Psoas muscle (tissue), 8 donors: ENCODE measurements around the gene RFC2. TPM values are rescaled to one million over a fixed set of nuclear protein-coding genes. Genes with fewer than 3 reads are reported as not detected.
"Not testable (repeated sequence)": the region's sequence is repeated elsewhere in the genome, so short reads cannot be mapped to it uniquely, and the experiment has no call there.

Experiments
- ATAC-seq, 4 donors: fragments of 200-7000 bp; cut with Tn5 transposase; one replicate each; pipeline ENCODE4 v1.9.1; 2020; ENCODE audit warnings: moderate library complexity in 3 of 4, mild to moderate bottlenecking in 2 of 4
- DNase-seq, 2 donors: peaks; one replicate each; pipeline ENCODE4 v3.0.0-alpha.2; 2020
- H3K27ac ChIP-seq: fragments of 200-600 bp; one replicate; pipeline ENCODE4 v1.8.0; 2022
- H3K27me3 ChIP-seq, 3 donors: fragments of 200-600 bp in 1 of 3; one replicate each; pipeline versions ENCODE4 v1.6.1 to v1.8.0; 2013 to 2022; ENCODE audit warnings: low read length in 2 of 3, mild to moderate bottlenecking in 2 of 3, moderate library complexity in 1 of 3; ENCODE audit not compliant: insufficient read depth in 3 of 3
- H3K36me3 ChIP-seq, 2 donors: fragments of 200-600 bp in 1 of 2; one replicate each; pipeline versions ENCODE4 v1.6.1 to v1.8.0; 2013 to 2022; ENCODE audit warnings: low read depth in 1 of 2, mild to moderate bottlenecking in 1 of 2, moderate library complexity in 1 of 2; ENCODE audit not compliant: insufficient read depth in 1 of 2
- H3K4me1 ChIP-seq: fragments of 200-600 bp; one replicate; pipeline ENCODE4 v1.8.0; 2022
- H3K4me3 ChIP-seq: fragments of 200-600 bp; one replicate; pipeline ENCODE4 v1.8.0; 2022; ENCODE audit warnings: mild to moderate bottlenecking
- H3K9me3 ChIP-seq: fragments of 200-600 bp; one replicate; pipeline ENCODE4 v1.8.0; 2022
- WGBS, 3 donors: extraction: QIAGEN DNeasy Blood & Tissue Kit; methylation state at CpG; one replicate each; pipeline versions ENCODE4 v1.1.6 to v1.1.7; 2013; 5-methylcytosine and 5-hydroxymethylcytosine counted together
- intact Hi-C, 2 donors: fragments of 100-400 bp; cut with DNase I; formaldehyde crosslinking; loops; one replicate each; pipeline versions ENCODE4 v1.11.0 to v1.14.2; 2022
- polyA plus RNA-seq, 3 donors: library from polyadenylated mRNA; stranded (reverse); fragments of 200-250 nt; gene quantifications; one replicate each; pipeline ENCODE4 v1.2.3, GENCODE V29; 2013
- total RNA-seq, 4 donors: library from RNA; stranded (reverse); fragmentation: NEBNext Ultra II Directional in 2 of 4; extraction: Animal tissue kit (Norgen Biotek cat#: 25700) in 2 of 4; gene quantifications; one replicate each; pipeline versions ENCODE4 v1.2.1 to v1.2.4, GENCODE V29; 2021 to 2023
- TF ChIP-seq, protein P1 (sequence below): fragments of 200-600 bp; IDR thresholded peaks from one replicate; pipeline ENCODE4 v1.8.0; 2022; ENCODE audit warnings: antibody characterized with exemption
- donor health status: healthy with polysubstance abuse.
- donor health status: DM: no; HTN: no; CAD: no; lungs with moderate emphysema.
- donor health status: Bipolar disorder and iron deficiency.
- donor health status: healthy.
- donor health status: DM: yes; HTN: yes; CAD: no.
- donor health status: DM: no; HTN: no; CAD: no.
- donor health status: DM: no; HTN: no; CAD: no.
- donor health status: DM: yes; HTN: yes; CAD: no.

RFC2 gene
- total and polyA plus RNA-seq, 7 donors = 13.7 to 25.8 (median 19.8) TPM

DNA sequence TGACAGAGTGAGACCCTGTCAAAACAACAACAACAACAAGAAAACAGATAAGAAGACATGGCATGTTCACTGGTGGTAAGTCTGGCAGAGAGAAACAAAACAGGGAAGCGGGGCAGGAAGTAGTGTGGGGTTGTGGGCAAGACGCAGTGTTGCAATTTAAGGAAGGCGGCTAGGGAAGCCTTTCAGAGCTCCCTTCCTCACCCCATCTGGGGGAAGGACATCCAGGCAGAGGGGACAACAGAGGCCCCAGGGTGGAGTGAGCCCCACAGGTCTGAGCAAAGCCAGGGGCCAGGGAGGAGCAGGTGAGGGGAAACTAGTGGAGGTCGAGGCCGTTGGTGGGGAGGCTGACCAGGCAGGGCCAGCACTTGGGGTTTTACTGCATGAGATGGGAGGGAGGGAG lies 27.6 kb downstream of the RFC2 start:
- no peaks in the 10 kb centered on the region for H3K4me1 ChIP-seq
- no peaks in the 10 kb centered on the region for H3K9me3 ChIP-seq
- DNase-seq = no peak
- no peaks in the 10 kb centered on the region for H3K27me3 ChIP-seq
- no peak overlapping the region for H3K4me3 ChIP-seq
- H3K36me3 ChIP-seq = peaks cover 0 to 36% of the 10 kb centered on the region in 2 donors
- no peak overlapping the region for H3K27ac ChIP-seq
- TF ChIP-seq, protein P1, sequence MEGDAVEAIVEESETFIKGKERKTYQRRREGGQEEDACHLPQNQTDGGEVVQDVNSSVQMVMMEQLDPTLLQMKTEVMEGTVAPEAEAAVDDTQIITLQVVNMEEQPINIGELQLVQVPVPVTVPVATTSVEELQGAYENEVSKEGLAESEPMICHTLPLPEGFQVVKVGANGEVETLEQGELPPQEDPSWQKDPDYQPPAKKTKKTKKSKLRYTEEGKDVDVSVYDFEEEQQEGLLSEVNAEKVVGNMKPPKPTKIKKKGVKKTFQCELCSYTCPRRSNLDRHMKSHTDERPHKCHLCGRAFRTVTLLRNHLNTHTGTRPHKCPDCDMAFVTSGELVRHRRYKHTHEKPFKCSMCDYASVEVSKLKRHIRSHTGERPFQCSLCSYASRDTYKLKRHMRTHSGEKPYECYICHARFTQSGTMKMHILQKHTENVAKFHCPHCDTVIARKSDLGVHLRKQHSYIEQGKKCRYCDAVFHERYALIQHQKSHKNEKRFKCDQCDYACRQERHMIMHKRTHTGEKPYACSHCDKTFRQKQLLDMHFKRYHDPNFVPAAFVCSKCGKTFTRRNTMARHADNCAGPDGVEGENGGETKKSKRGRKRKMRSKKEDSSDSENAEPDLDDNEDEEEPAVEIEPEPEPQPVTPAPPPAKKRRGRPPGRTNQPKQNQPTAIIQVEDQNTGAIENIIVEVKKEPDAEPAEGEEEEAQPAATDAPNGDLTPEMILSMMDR = no peak
- intact Hi-C loops = no loop called here
- no peak for ATAC-seq
- WGBS, 3 donors = 86 to 89% (median 89%) methylated on average over 5 of the region's 5 CpGs

DNA sequence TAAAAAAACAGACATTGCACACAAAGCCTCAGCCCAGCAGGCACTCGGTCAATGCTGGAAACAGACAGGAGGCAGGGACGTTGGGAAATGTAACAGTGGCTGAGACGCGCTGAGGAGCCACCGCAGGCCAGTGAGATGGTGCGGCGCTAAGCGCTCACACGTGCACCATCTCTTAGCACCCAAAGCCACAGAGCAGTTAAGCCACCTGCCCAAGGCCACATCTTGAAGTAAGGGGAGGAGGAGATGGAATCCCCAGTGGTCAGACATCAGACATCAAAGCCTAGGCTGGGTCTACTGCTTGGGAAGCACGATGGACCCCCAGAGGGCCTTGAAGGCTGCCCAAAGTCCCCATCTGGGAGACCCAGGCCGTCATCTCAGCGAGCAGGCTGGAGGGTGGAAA lies 28.8 kb downstream of the RFC2 start:
- WGBS, 3 donors = 88 to 92% (median 91%) methylated on average over 12 of the region's 12 CpGs
- ATAC-seq (no peak), DNase-seq (no peak)
- Histone ChIP-seq H3K27ac (no peak overlapping the region), H3K27me3 (no peaks in the 10 kb centered on the region), H3K36me3 (peaks cover 0 to 24% of the 10 kb centered on the region in 2 donors), H3K4me3 (no peak overlapping the region), H3K9me3 (no peaks in the 10 kb centered on the region), H3K4me1 (no peaks in the 10 kb centered on the region)
- intact Hi-C loops = no loop called here
- TF ChIP-seq, protein P1 = no peak

DNA sequence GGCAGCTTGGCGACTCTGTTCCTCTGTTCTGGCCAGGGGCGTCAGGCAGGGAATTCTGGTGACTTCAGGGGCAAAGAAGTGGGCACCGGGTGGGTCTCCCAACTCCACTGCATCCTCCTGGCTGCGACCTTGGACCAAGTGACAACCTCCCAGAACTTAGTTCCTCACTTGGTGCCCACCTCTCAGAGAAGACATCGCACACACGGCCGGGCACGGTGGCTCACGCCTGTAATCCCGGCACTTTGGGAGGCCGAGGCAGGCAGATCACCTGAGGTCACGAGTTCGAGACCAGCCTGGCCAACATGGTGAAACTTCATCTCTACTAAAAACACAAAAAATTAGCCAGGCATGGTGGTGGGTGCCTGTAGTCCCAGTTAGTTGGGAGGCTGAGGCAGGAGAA lies 29.3 kb downstream of the RFC2 start:
- H3K4me3 ChIP-seq, ATAC-seq, H3K27me3 ChIP-seq, H3K4me1 ChIP-seq, H3K27ac ChIP-seq, DNase-seq, H3K9me3 ChIP-seq, intact Hi-C loops: not testable (repeated sequence)
- H3K36me3 ChIP-seq = peaks cover 0 to 21% of the 10 kb centered on the region in 2 donors
- WGBS, 3 donors = 91 to 93% (median 92%) methylated on average over 13 of the region's 13 CpGs

DNA sequence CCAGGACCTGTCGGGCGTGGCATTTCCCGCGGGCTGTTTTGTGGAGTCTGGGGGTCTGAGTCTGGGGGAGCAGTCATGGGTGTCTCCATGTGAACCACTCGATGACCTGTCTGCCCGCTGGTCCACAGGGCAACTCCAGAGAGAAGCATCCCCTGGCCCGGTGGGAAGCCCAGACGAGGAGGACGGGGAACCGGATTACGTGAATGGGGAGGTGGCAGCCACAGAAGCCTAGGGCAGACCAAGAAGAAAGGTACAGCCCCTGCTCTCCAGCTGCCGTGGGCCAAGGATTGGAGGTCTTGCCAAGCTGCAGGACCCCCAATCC lies 29.7 kb downstream of the RFC2 start:
- TF ChIP-seq, protein P1 = no peak
- WGBS, 3 donors = 86 to 91% (median 91%) methylated on average over 12 of the region's 12 CpGs
- no peaks in the 10 kb centered on the region for H3K9me3 ChIP-seq
- intact Hi-C loops = no loop called here
- H3K4me1 ChIP-seq = no peaks in the 10 kb centered on the region
- H3K27me3 ChIP-seq = no peaks in the 10 kb centered on the region
- no peak overlapping the region for H3K27ac ChIP-seq
- no peak for ATAC-seq
- peaks cover 0 to 21% of the 10 kb centered on the region in 2 donors for H3K36me3 ChIP-seq
- no peak overlapping the region for H3K4me3 ChIP-seq
- no peak for DNase-seq

DNA sequence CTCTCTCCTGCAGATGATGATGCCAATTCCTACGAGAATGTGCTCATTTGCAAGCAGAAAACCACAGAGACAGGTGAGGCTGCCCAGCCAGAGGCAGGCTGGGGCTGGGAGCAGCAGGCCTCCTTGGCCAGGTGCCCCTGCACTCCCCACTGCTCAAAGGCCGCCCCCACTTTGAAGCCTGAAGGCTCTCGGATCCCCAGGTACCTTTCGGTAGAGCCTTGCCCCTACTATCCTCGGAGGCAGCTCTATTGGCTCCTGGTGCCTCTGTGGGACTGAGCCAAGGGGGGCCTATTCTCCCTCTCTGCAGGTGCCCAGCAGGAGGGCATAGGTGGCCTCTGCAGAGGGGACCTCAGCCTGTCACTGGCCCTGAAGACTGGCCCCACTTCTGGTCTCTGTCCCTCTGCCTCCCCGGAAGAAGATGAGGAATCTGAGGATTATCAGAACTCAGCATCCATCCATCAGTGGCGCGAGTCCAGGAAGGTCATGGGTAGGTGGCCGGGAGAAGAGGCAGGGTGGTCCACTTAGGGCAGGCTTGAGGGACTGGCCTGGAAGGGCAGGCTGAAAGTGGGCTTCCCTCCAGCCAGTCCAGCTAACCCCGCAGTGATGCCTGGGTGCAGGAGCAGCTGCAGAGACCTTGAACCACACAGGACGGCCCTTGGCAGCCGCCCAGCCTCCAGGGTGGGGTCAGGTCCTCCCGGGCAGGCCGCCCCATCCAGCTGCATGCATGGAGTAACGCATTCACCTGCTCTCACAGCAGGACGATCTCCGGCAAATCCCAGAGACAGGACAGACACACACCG lies 30.3 kb downstream of the RFC2 start:
- H3K27me3 ChIP-seq = no peaks in the 10 kb centered on the region
- H3K4me1 ChIP-seq = no peaks in the 10 kb centered on the region
- 59 to 66% (median 60%) methylated on average over 17 to 18 of the region's 18 CpGs for WGBS, 3 donors
- H3K36me3 ChIP-seq = peaks cover 0 to 17% of the 10 kb centered on the region in 2 donors
- no peaks in the 10 kb centered on the region for H3K9me3 ChIP-seq
- ATAC-seq (no peak), DNase-seq (no peak)
- intact Hi-C loops = no loop called here
- TF ChIP-seq, protein P1 = no peak
- H3K27ac ChIP-seq = no peak overlapping the region
- H3K4me3 ChIP-seq = no peak overlapping the region
